Measurements from ENCODE around the gene NTRK2.

DNA sequence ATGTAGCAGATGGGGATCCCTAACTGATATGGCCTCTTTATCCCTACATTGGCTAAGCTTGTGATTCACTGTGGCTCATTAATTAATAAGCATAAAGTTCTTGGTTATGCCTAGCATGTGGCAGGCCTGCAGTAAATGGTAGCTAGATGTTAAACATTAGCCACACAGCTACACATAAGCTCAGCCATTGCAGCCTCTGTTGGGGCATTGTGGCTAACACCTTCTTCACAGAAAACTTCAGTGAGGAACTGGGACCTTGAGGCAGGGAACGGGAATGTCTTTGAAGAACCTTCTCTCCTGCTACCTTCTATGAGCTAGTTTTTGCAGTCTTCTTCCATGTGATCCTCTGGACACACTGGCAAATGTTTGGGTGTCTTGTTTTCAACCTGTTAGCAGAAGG is 338.2 kb downstream of the NTRK2 start:
- no peak for TF ChIP-seq EZH2 (IDR thresholded peaks at IDR 0.05; ENCODE audit: borderline replicate concordance, low read depth, low read length, severe bottlenecking)
- TF ChIP-seq, protein P1, sequence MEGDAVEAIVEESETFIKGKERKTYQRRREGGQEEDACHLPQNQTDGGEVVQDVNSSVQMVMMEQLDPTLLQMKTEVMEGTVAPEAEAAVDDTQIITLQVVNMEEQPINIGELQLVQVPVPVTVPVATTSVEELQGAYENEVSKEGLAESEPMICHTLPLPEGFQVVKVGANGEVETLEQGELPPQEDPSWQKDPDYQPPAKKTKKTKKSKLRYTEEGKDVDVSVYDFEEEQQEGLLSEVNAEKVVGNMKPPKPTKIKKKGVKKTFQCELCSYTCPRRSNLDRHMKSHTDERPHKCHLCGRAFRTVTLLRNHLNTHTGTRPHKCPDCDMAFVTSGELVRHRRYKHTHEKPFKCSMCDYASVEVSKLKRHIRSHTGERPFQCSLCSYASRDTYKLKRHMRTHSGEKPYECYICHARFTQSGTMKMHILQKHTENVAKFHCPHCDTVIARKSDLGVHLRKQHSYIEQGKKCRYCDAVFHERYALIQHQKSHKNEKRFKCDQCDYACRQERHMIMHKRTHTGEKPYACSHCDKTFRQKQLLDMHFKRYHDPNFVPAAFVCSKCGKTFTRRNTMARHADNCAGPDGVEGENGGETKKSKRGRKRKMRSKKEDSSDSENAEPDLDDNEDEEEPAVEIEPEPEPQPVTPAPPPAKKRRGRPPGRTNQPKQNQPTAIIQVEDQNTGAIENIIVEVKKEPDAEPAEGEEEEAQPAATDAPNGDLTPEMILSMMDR (IDR thresholded peaks at IDR 0.05; ENCODE audit: borderline replicate concordance, extremely low read depth, low read length, poor library complexity, severe bottlenecking) = no peak
